Astrocyte of the cerebellum (primary cell): Measurements from ENCODE around the gene TNS4.

Source experiments
- DNase-seq: peaks from one replicate; pipeline ENCODE4 v3.0.0-alpha.2; 2011; ENCODE audit warnings: low read depth
- H3K4me3 ChIP-seq: 2 replicates; pipeline ENCODE4 v1.5.1; 2011; ENCODE audit warnings: mild to moderate bottlenecking, low read depth, low read length, moderate library complexity
- CTCF ChIP-seq: IDR thresholded peaks from 2 replicates; pipeline ENCODE4 v1.5.1; 2012; ENCODE audit warnings: low read length, low read depth, moderate library complexity, mild to moderate bottlenecking; ENCODE audit errors: missing control alignments
- in situ Hi-C: cut with HindIII; loops from 2 replicates; pipeline ENCODE4 v1.10.0; 2017; ENCODE audit warnings: low sequenced_read_pairs

The TNS4 gene

GRCh38 chr17:40458851-40459482 is 42.5 kb downstream of the TNS4 start:
- H3K4me3 ChIP-seq: no peak overlapping the region
- no peak for DNase-seq
- in situ Hi-C loops: no loop called here
- no peak for TF ChIP-seq CTCF

- in situ Hi-C loops: no loop called here
- TF ChIP-seq CTCF: no peak
- peak; percentile 46 for DNase-seq
- no peak overlapping the region for H3K4me3 ChIP-seq
These were observed 43.2 kb downstream of the TNS4 start for GRCh38 chr17:40457964-40458791.

- TF ChIP-seq CTCF: no peak
- no peak for DNase-seq
- H3K4me3 ChIP-seq: no peak overlapping the region
- in situ Hi-C loops: no loop called here
These were observed 44.1 kb downstream of the TNS4 start for GRCh38 chr17:40457369-40457768.

- in situ Hi-C loops: no loop called here
- TF ChIP-seq CTCF: no peak
- no peak overlapping the region for H3K4me3 ChIP-seq
- no peak for DNase-seq
These were observed 44.9 kb downstream of the TNS4 start for GRCh38 chr17:40456396-40456951.

- DNase-seq: no peak
- in situ Hi-C loops: no loop called here
- no peak overlapping the region for H3K4me3 ChIP-seq
- TF ChIP-seq CTCF: no peak
These were observed 46.8 kb downstream of the TNS4 start for GRCh38 chr17:40454613-40454995.

- no peak for DNase-seq
- no peak overlapping the region for H3K4me3 ChIP-seq
- in situ Hi-C loops: no loop called here
- no peak for TF ChIP-seq CTCF
These were observed 47.4 kb downstream of the TNS4 start for GRCh38 chr17:40453881-40454612.
